ENCODE measurements around the gene SNUPN.

DNA sequence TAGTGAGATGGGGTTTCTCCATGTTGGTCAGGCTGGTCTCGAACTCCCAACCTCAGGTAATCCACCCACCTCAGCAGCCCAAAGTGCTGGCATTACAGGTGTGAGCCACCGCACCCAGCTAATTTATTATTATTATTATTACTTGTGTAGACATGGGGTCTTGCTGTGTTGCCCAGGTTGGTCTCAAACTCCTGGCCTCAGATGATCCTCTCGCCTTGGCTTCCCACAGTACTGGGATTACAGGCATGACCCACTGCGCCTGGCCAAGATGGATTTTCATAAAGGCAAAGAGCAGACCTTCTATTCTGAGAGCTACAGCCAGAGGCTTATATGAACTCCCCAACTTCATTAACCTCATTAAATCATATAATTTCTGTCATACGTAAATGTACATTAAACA is 63.6 kb downstream of the SNUPN start:
- no peak for TF ChIP-seq POLR2A (IDR thresholded peaks at IDR 0.05)
- TF ChIP-seq, protein P1, sequence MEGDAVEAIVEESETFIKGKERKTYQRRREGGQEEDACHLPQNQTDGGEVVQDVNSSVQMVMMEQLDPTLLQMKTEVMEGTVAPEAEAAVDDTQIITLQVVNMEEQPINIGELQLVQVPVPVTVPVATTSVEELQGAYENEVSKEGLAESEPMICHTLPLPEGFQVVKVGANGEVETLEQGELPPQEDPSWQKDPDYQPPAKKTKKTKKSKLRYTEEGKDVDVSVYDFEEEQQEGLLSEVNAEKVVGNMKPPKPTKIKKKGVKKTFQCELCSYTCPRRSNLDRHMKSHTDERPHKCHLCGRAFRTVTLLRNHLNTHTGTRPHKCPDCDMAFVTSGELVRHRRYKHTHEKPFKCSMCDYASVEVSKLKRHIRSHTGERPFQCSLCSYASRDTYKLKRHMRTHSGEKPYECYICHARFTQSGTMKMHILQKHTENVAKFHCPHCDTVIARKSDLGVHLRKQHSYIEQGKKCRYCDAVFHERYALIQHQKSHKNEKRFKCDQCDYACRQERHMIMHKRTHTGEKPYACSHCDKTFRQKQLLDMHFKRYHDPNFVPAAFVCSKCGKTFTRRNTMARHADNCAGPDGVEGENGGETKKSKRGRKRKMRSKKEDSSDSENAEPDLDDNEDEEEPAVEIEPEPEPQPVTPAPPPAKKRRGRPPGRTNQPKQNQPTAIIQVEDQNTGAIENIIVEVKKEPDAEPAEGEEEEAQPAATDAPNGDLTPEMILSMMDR (IDR thresholded peaks at IDR 0.05) = no peak
- TF ChIP-seq POLR2AphosphoS5 (IDR thresholded peaks at IDR 0.05) = no peak
